SK-N-SH (cell line): Measurements from ENCODE around the gene CHCHD6.

Experiments used
- TCF12 ChIP-seq: IDR thresholded peaks from 2 replicates; pipeline ENCODE4 v1.4.0; 2012
- TF ChIP-seq, protein P1 (sequence below): IDR thresholded peaks from 2 replicates; pipeline ENCODE4 v1.6.1; 2012; ENCODE audit warnings: mild to moderate bottlenecking, low read depth, low read length, moderate library complexity

DNA sequence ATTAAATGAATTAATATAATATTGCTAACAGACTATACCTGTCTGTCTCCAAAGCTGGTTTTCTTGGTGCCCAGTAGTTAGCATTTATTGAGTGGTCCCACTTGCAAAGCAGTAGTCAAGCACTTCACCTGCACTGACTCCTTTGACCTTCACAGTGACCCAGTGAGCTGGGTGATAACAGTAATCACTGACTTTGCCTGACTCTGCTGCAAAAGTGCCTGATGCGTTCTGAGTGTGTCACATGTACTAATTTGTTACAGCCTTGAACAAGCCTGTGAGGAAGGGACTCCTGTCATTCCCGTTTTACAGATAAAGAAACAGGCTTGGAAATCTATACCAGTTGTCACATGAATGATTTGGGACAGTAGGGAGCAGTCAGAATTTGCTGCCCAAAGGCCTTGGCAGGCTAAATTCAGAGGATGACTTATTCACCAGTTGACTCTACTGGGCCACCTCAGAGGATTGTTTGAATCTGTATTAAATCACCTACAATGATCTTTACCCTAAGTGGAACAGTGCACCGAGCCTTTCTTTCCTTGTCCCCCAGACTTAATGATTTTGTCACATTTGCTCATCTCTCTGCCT lies 162.2 kb downstream of the CHCHD6 start:
- TF ChIP-seq TCF12 = no peak
- TF ChIP-seq, protein P1, sequence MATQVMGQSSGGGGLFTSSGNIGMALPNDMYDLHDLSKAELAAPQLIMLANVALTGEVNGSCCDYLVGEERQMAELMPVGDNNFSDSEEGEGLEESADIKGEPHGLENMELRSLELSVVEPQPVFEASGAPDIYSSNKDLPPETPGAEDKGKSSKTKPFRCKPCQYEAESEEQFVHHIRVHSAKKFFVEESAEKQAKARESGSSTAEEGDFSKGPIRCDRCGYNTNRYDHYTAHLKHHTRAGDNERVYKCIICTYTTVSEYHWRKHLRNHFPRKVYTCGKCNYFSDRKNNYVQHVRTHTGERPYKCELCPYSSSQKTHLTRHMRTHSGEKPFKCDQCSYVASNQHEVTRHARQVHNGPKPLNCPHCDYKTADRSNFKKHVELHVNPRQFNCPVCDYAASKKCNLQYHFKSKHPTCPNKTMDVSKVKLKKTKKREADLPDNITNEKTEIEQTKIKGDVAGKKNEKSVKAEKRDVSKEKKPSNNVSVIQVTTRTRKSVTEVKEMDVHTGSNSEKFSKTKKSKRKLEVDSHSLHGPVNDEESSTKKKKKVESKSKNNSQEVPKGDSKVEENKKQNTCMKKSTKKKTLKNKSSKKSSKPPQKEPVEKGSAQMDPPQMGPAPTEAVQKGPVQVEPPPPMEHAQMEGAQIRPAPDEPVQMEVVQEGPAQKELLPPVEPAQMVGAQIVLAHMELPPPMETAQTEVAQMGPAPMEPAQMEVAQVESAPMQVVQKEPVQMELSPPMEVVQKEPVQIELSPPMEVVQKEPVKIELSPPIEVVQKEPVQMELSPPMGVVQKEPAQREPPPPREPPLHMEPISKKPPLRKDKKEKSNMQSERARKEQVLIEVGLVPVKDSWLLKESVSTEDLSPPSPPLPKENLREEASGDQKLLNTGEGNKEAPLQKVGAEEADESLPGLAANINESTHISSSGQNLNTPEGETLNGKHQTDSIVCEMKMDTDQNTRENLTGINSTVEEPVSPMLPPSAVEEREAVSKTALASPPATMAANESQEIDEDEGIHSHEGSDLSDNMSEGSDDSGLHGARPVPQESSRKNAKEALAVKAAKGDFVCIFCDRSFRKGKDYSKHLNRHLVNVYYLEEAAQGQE = no peak
